ENCODE results near the gene ACSL3. TPM values are rescaled to one million over a fixed set of nuclear protein-coding genes. Genes with fewer than 3 reads are reported as not detected.
A peak's percentile ranks its signal among the peaks of the same experiment; 100 is the strongest.

The ACSL3 gene
- total RNA-seq, 1 donor from 2014 or later = 144 TPM

DNA sequence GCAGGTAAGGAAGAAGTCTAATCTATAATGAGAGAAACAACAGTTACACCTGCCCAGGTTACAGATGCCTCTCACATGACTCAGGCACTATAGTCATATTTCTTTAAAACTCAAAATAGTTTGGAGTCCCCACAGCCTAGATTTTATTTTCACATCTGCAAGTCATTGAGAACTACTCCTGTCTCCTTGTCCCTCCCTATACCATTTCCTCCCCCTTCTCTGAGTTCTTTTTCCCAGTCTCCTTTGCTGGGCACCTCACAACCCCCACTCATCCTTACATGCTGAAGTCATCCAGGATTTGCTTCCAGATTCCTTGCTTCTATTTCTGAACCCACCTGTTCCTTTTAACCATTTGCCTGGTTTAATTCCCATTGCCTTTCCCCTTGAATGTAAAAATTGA, 118.0 kb downstream of the ACSL3 start:
- no peaks in the 10 kb centered on the region for H3K36me3 Mint-ChIP-seq (ENCODE audit: low read depth, unreplicated experiment)
- Histone ChIP-seq H3K27me3 (ENCODE audit: insufficient read depth, low read length) (no peaks in the 10 kb centered on the region), H3K27ac (ENCODE audit: low read depth, low read length) (no peak overlapping the region), H4K20me1 (ENCODE audit: insufficient read depth, low read length) (no peaks in the 10 kb centered on the region), H3K4me3 (ENCODE audit: insufficient read depth, low read depth, low read length) (no peak overlapping the region), H2AFZ (ENCODE audit: low read depth, low read length) (no peak overlapping the region), H3K36me3 (ENCODE audit: insufficient read depth, low read length) (no peaks in the 10 kb centered on the region), H3K4me2 (ENCODE audit: low read length) (no peak overlapping the region), H3K79me2 (ENCODE audit: insufficient read depth, low read length) (no peaks in the 10 kb centered on the region), H3K9ac (ENCODE audit: low read length) (no peak overlapping the region), H3K9me3 (ENCODE audit: insufficient read depth, low read depth, low read length) (no peaks in the 10 kb centered on the region), H3K4me1 (ENCODE audit: insufficient read depth, low read length) (peaks cover 3% of the 10 kb centered on the region)
- FAIRE-seq (no peak), DNase-seq (ENCODE audit: low read depth) (no peak)
- TF ChIP-seq, protein P1, sequence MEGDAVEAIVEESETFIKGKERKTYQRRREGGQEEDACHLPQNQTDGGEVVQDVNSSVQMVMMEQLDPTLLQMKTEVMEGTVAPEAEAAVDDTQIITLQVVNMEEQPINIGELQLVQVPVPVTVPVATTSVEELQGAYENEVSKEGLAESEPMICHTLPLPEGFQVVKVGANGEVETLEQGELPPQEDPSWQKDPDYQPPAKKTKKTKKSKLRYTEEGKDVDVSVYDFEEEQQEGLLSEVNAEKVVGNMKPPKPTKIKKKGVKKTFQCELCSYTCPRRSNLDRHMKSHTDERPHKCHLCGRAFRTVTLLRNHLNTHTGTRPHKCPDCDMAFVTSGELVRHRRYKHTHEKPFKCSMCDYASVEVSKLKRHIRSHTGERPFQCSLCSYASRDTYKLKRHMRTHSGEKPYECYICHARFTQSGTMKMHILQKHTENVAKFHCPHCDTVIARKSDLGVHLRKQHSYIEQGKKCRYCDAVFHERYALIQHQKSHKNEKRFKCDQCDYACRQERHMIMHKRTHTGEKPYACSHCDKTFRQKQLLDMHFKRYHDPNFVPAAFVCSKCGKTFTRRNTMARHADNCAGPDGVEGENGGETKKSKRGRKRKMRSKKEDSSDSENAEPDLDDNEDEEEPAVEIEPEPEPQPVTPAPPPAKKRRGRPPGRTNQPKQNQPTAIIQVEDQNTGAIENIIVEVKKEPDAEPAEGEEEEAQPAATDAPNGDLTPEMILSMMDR (IDR thresholded peaks at IDR 0.05; ENCODE audit: insufficient read depth, low read depth, low read length) = no peak
- TF ChIP-seq EZH2 (IDR thresholded peaks at IDR 0.05; ENCODE audit: insufficient read depth, low read length) = no peak
- no peak overlapping the region for H3K4me3 Mint-ChIP-seq (ENCODE audit: unreplicated experiment)
- H3K4me1 Mint-ChIP-seq (ENCODE audit: low read depth, unreplicated experiment) = peaks cover 37% of the 10 kb centered on the region
- no peaks in the 10 kb centered on the region for H3K27me3 Mint-ChIP-seq (ENCODE audit: low read depth, unreplicated experiment)
- peak overlapping the region; percentile 60 for H3K27ac Mint-ChIP-seq (ENCODE audit: unreplicated experiment)
- no peaks in the 10 kb centered on the region for H3K9me3 Mint-ChIP-seq (ENCODE audit: unreplicated experiment)

DNA sequence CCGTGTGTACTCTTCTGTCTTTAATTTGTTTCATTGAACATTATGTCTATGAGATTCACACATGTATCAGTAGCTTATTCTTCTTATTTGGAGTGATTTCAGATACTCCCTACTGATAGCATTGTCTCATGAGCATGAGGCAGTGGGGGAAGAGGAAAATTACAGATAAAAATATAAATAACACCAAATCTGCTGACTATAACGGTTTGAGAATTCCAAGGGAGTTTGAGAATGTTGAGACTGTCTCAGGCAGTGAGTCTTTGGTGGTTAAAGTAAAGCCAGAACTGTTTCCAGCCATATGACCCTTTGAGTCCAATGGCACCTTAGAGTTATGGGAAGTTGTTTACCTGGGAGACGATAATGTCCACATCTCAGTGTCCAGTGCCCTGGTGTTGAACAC, 118.6 kb downstream of the ACSL3 start:
- H3K4me3 ChIP-seq (ENCODE audit: insufficient read depth, low read depth, low read length) = no peak overlapping the region
- peak overlapping the region; percentile 60 for H3K27ac Mint-ChIP-seq (ENCODE audit: unreplicated experiment)
- TF ChIP-seq, protein P1 (IDR thresholded peaks at IDR 0.05; ENCODE audit: insufficient read depth, low read depth, low read length) = no peak
- TF ChIP-seq EZH2 (IDR thresholded peaks at IDR 0.05; ENCODE audit: insufficient read depth, low read length) = no peak
- no peaks in the 10 kb centered on the region for H3K27me3 ChIP-seq (ENCODE audit: insufficient read depth, low read length)
- H3K27ac ChIP-seq (ENCODE audit: low read depth, low read length) = no peak overlapping the region
- peaks cover 3% of the 10 kb centered on the region for H3K4me1 ChIP-seq (ENCODE audit: insufficient read depth, low read length)
- H3K4me3 Mint-ChIP-seq (ENCODE audit: unreplicated experiment) = no peak overlapping the region
- no peaks in the 10 kb centered on the region for H3K36me3 Mint-ChIP-seq (ENCODE audit: low read depth, unreplicated experiment)
- no peak overlapping the region for H3K9ac ChIP-seq (ENCODE audit: low read length)
- H3K4me1 Mint-ChIP-seq (ENCODE audit: low read depth, unreplicated experiment) = peaks cover 37% of the 10 kb centered on the region
- DNase-seq (ENCODE audit: low read depth) (no peak), FAIRE-seq (no peak)
- H4K20me1 ChIP-seq (ENCODE audit: insufficient read depth, low read length) = no peaks in the 10 kb centered on the region
- H3K79me2 ChIP-seq (ENCODE audit: insufficient read depth, low read length) = no peaks in the 10 kb centered on the region
- no peaks in the 10 kb centered on the region for H3K36me3 ChIP-seq (ENCODE audit: insufficient read depth, low read length)
- H3K9me3 Mint-ChIP-seq (ENCODE audit: unreplicated experiment) = no peaks in the 10 kb centered on the region
- no peaks in the 10 kb centered on the region for H3K27me3 Mint-ChIP-seq (ENCODE audit: low read depth, unreplicated experiment)
- no peak overlapping the region for H2AFZ ChIP-seq (ENCODE audit: low read depth, low read length)
- no peak overlapping the region for H3K4me2 ChIP-seq (ENCODE audit: low read length)
- no peaks in the 10 kb centered on the region for H3K9me3 ChIP-seq (ENCODE audit: insufficient read depth, low read depth, low read length)

DNA sequence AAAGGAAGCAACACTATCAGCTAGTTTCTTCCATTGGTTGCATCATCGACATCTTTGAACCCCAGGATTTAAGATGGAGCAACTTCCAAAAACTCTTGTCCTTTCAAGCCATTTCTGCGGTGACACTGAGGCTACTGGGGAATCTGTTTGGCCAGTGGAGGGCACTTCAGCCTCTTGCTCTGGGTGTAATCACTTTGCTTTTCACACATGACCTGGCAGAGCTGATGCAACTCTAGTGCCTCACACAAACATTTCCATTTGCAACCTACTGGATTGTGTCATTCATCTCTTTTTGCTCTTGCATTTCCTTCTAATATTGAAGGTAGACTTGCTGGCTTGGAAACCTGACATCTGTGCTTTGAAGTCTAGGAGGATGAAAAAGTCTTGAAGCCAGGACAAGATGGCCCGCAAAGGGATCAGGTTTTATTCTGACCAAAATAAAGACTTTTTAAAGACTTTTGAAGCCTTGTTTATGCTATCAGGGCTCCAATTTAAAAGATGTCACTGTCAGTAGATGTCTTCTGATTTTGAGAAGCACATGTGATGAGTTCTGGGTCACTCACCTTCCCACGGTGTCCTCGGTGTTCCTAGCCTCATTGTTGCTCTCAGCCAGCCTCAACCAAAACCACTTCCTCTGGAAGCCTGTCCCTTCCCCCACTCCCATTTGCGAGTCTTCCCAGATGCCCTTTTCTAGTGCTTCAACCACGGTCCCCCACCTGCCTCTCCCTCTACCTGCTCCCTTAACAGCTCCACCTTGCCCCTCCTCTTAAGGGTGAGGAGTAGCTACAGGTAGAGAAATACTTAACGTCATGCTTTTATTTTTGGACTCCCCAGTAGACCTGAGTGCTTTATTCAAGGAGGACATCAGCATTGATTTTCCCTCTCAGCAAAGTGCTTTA, 121.4 kb downstream of the ACSL3 start:
- Histone ChIP-seq H4K20me1 (ENCODE audit: insufficient read depth, low read length) (no peaks in the 10 kb centered on the region), H3K27ac (ENCODE audit: low read depth, low read length) (no peak overlapping the region), H3K4me3 (ENCODE audit: insufficient read depth, low read depth, low read length) (no peak overlapping the region), H3K36me3 (ENCODE audit: insufficient read depth, low read length) (no peaks in the 10 kb centered on the region), H3K4me1 (ENCODE audit: insufficient read depth, low read length) (peaks cover 3% of the 10 kb centered on the region), H2AFZ (ENCODE audit: low read depth, low read length) (no peak overlapping the region), H3K9ac (ENCODE audit: low read length) (no peak overlapping the region), H3K4me2 (ENCODE audit: low read length) (no peak overlapping the region), H3K9me3 (ENCODE audit: insufficient read depth, low read depth, low read length) (peaks cover 3% of the 10 kb centered on the region), H3K27me3 (ENCODE audit: insufficient read depth, low read length) (no peaks in the 10 kb centered on the region), H3K79me2 (ENCODE audit: insufficient read depth, low read length) (no peaks in the 10 kb centered on the region)
- no peaks in the 10 kb centered on the region for H3K36me3 Mint-ChIP-seq (ENCODE audit: low read depth, unreplicated experiment)
- DNase-seq (ENCODE audit: low read depth) (peak; percentile 74), FAIRE-seq (peak; percentile 88)
- peak overlapping the region; percentile 17 for H3K4me3 Mint-ChIP-seq (ENCODE audit: unreplicated experiment)
- H3K27me3 Mint-ChIP-seq (ENCODE audit: low read depth, unreplicated experiment) = no peaks in the 10 kb centered on the region
- peaks cover 10% of the 10 kb centered on the region for H3K9me3 Mint-ChIP-seq (ENCODE audit: unreplicated experiment)
- H3K27ac Mint-ChIP-seq (ENCODE audit: unreplicated experiment) = peak overlapping the region; percentile 96
- TF ChIP-seq, protein P1 (IDR thresholded peaks at IDR 0.05; ENCODE audit: insufficient read depth, low read depth, low read length) = peak; percentile 42
- no peak for TF ChIP-seq EZH2 (IDR thresholded peaks at IDR 0.05; ENCODE audit: insufficient read depth, low read length)
- peaks cover 32% of the 10 kb centered on the region for H3K4me1 Mint-ChIP-seq (ENCODE audit: low read depth, unreplicated experiment)

All from astrocyte (in vitro differentiated cells and primary cell).